ENCODE measurements around the gene COPS6.
"Not testable (repeated sequence)": the region's sequence is repeated elsewhere in the genome, so short reads cannot be mapped to it uniquely, and the experiment has no call there.

Gene COPS6

GRCh38 chr7:100127866-100128636 is 39.3 kb downstream of the COPS6 start:
- no peak for DNase-seq (ENCODE audit: low spot score)

DNA sequence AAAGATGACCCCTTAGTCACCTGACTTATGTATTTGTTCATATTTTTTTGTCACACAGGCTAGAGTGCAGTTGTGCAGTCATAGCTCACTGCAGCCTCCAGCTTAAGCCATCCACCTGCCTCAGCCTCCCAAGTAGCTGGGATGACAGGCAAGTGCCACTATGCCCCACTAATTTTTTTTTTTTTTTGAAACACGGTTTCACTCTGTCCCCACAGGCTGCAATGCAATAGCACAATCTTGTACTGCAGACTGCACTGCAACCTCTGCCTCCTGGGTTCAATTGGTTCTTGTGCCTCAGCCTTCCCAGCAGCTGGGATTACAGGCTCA is 39.8 kb downstream of the COPS6 start:
- DNase-seq (ENCODE audit: low spot score): no peak

DNA sequence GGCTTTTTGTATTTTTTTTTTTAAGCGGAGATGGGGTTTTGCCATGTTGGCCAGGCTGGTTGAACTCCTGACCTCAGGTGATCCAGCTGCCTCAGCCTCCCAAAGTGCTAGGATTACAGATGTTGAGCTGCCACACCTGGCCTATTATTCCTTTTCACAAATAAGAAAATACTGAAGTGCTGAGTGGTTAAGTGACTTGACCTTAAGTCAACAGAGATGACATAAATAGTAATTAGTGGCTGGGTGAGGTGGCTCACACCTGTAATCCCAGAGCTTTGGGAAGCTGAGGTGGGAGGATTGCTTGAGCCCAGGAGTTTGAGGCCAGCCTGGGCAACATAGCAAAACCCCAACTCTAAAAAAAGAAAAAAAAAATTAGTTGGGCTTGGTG is 41.4 kb downstream of the COPS6 start:
- not testable (repeated sequence) for DNase-seq (ENCODE audit: low spot score)

- peak; percentile 68 for DNase-seq (ENCODE audit: low spot score)
Measured at GRCh38 chr7:100130608-100131453, 42.1 kb downstream of the COPS6 start.

- DNase-seq (ENCODE audit: low spot score): no peak
Measured at GRCh38 chr7:100132126-100132525, 43.4 kb downstream of the COPS6 start.

GRCh38 chr7:100132697-100133151 is 44.0 kb downstream of the COPS6 start:
- DNase-seq (ENCODE audit: low spot score): peak; percentile 77

GRCh38 chr7:100137851-100138760 is 49.3 kb downstream of the COPS6 start:
- peak; percentile 48 for DNase-seq (ENCODE audit: low spot score)

- DNase-seq (ENCODE audit: low spot score): no peak
Measured at GRCh38 chr7:100141555-100141949, 52.8 kb downstream of the COPS6 start.
